BLaER1 treated with 17β-estradiol and CSF1 and Interleukin-3, amounts not matched to agents 10 nM and 100 nM (cell line): ENCODE results near the gene INAVA.

Source experiments
- H3K27ac ChIP-seq, 11 experiments: shearing (Covaris generic); formaldehyde crosslinking; 2 replicates each; pipeline ENCODE4 v1.8.1; 2022
- H3K27me3 ChIP-seq, 11 experiments: shearing (Covaris generic); formaldehyde crosslinking; 2 replicates each; pipeline ENCODE4 v1.8.1; 2022
- H3K36me3 ChIP-seq, 11 experiments: shearing (Covaris generic); formaldehyde crosslinking; 2 replicates each; pipeline ENCODE4 v1.8.1; 2022
- H3K4me1 ChIP-seq, 10 experiments: shearing (Covaris generic); formaldehyde crosslinking; 2 replicates each; pipeline ENCODE4 v1.8.1; 2022
- H3K4me2 ChIP-seq, 11 experiments: shearing (Covaris generic); formaldehyde crosslinking; 2 replicates each; pipeline ENCODE4 v1.8.1; 2022
- H3K4me3 ChIP-seq, 10 experiments: shearing (Covaris generic); formaldehyde crosslinking; 2 replicates each; pipeline ENCODE4 v1.8.1; 2022
- H3K9ac ChIP-seq, 11 experiments: shearing (Covaris generic); formaldehyde crosslinking; 2 replicates each; pipeline ENCODE4 v1.8.1; 2022
- H3K9me3 ChIP-seq, 11 experiments: shearing (Covaris generic); formaldehyde crosslinking; replicated peaks in 1 of 11; 2 replicates each; pipeline ENCODE4 v1.8.1; 2022
- H4K20me1 ChIP-seq, 11 experiments: shearing (Covaris generic); formaldehyde crosslinking; 2 replicates each; pipeline ENCODE4 v1.8.1; 2022
- Cebpa-rat ChIP-seq, 11 experiments: shearing (Covaris generic); IDR thresholded peaks; 2 replicates each; pipeline ENCODE4 v1.8.1; 2022

INAVA gene

DNA sequence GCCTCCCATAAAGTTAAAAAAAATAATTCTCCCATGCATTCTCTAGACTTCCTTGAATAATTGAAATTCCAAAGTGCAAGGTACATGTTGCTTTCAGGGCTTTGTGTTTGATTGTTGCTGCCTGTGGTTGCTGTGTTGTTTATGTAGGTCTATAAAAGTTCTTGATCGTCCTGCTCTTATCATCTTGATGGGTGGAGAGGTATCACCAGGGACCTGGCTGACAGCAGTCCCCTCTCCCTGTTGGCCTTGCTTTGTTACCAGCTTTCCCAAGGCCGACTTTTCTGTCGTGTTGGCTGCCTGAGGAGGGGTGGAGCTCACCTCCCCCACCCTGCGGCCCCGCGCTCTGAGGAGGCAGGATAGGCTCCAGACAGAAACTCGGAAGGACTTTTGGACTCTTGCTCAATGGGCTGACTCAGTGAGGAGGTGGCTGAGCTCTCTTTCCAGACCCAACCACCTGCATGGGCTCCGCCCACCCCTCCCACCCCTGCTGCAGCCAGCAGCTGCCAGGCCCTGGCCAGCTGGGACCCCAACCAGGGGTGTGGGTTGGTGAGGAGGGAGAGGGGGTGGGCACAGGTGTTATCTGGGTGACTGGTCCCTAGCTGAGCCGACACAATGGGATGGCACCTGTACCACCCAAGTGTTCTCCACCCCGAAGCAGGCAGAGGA, 2.0 kb downstream of the INAVA start:
- no peak for TF ChIP-seq Cebpa-rat (IDR thresholded peaks at IDR 0.05)
- no peak overlapping the region for H3K4me3 ChIP-seq
- peaks cover 19 to 30% (median 27%) of the 10 kb centered on the region in 11 experiments for H3K27me3 ChIP-seq
- H3K27ac ChIP-seq, result no peak overlapping the region; a peak in 1 of 22 replicates
- peak overlapping the region in 10 of 11 experiments; percentile 30 to 81 (median 54); a peak in 16 of 22 replicates for H3K4me2 ChIP-seq
- no peaks in the 10 kb centered on the region for H3K9me3 ChIP-seq
- no peaks in the 10 kb centered on the region for H3K36me3 ChIP-seq
- no peaks in the 10 kb centered on the region for H4K20me1 ChIP-seq
- H3K4me1 ChIP-seq, result peaks cover 33 to 92% (median 66%) of the 10 kb centered on the region in 10 experiments
- no peak overlapping the region for H3K9ac ChIP-seq

DNA sequence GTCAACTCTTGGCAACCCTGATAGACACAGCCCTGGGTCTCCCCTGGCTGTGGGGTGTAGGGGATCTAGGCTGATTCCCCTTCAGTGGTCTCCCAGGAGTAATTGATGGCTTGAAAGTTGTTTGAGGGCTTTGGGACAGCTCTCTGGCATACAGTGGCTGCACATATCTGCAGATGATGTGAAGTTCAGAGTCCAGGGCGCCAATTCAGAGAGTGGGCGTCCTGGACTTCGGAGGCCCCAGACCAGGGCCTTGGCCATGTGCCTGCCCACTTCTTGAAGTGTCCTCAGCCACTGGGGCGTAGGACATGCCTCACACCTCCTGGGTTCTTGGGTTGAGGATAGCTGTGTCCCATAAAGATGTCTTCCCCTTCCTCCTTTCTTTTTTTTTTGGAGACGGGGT, 2.6 kb downstream of the INAVA start:
- no peak overlapping the region for H3K9ac ChIP-seq
- peaks cover 13 to 24% (median 21%) of the 10 kb centered on the region in 11 experiments for H3K27me3 ChIP-seq
- H3K4me3 ChIP-seq, result no peak overlapping the region
- H3K4me2 ChIP-seq, result peak overlapping the region; percentile 37 to 81 (median 59); a peak in 17 of 22 replicates
- no peaks in the 10 kb centered on the region for H3K9me3 ChIP-seq
- H3K27ac ChIP-seq, result peak overlapping the region in 2 of 11 experiments; percentile 13 to 31; a peak in 2 of 22 replicates
- H3K4me1 ChIP-seq, result peaks cover 29 to 92% (median 61%) of the 10 kb centered on the region in 10 experiments
- no peaks in the 10 kb centered on the region for H4K20me1 ChIP-seq
- TF ChIP-seq Cebpa-rat (IDR thresholded peaks at IDR 0.05), result no peak
- no peaks in the 10 kb centered on the region for H3K36me3 ChIP-seq

- Histone ChIP-seq H3K9ac (peak overlapping the region in 1 of 11 experiments; percentile 17; a peak in 1 of 22 replicates), H3K4me2 (peak overlapping the region; percentile 25 to 81 (median 59)), H3K27me3 (peaks cover 0 to 7% (median 4%) of the 10 kb centered on the region in 11 experiments; a peak in 15 of 22 replicates), H3K4me3 (no peak overlapping the region), H3K4me1 (peaks cover 29 to 93% (median 60%) of the 10 kb centered on the region in 10 experiments), H3K9me3 (no peaks in the 10 kb centered on the region), H3K27ac (peak overlapping the region in 6 of 11 experiments; percentile 12 to 37 (median 26); a peak in 5 of 22 replicates), H3K36me3 (no peaks in the 10 kb centered on the region), H4K20me1 (no peaks in the 10 kb centered on the region)
- TF ChIP-seq Cebpa-rat (IDR thresholded peaks at IDR 0.05), result no peak
Observed at GRCh38 chr1:200899015-200899386, 4.3 kb downstream of the INAVA start.

DNA sequence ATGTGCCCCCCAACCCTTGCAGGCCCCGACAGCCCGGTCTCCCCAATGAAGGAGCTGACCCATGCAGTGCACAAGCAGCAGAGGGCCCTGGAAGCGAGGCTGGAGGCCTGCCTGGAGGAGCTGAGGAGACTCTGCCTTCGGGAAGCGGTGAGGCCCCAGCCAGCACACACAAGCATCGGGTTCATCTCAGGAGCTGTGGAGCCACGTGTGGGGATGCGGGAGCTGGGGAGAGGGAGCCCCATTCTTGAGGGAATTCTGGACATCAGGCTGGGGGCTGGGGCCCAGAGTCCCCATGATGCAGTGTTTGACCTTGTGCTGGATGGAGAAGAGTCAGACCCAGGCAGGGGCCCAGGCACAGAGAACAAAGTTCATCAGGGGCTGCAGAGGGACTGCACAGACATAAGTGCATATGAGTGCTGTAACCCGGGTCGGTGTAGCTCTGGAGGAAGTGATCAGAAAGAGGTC, 4.8 kb downstream of the INAVA start:
- H3K4me2 ChIP-seq, result peak overlapping the region; percentile 25 to 81 (median 59)
- H3K27ac ChIP-seq, result peak overlapping the region in 4 of 11 experiments; percentile 2 to 47 (median 18); a peak in 5 of 22 replicates
- H3K36me3 ChIP-seq, result no peaks in the 10 kb centered on the region
- H3K4me1 ChIP-seq, result peaks cover 29 to 93% (median 64%) of the 10 kb centered on the region in 10 experiments
- no peak overlapping the region; a peak in 1 of 22 replicates for H3K9ac ChIP-seq
- H3K9me3 ChIP-seq, result no peaks in the 10 kb centered on the region
- no peak for TF ChIP-seq Cebpa-rat (IDR thresholded peaks at IDR 0.05)
- no peaks in the 10 kb centered on the region for H4K20me1 ChIP-seq
- peaks cover 0 to 2% (median 0%) of the 10 kb centered on the region in 11 experiments; a peak in 1 of 22 replicates for H3K27me3 ChIP-seq
- H3K4me3 ChIP-seq, result no peak overlapping the region

DNA sequence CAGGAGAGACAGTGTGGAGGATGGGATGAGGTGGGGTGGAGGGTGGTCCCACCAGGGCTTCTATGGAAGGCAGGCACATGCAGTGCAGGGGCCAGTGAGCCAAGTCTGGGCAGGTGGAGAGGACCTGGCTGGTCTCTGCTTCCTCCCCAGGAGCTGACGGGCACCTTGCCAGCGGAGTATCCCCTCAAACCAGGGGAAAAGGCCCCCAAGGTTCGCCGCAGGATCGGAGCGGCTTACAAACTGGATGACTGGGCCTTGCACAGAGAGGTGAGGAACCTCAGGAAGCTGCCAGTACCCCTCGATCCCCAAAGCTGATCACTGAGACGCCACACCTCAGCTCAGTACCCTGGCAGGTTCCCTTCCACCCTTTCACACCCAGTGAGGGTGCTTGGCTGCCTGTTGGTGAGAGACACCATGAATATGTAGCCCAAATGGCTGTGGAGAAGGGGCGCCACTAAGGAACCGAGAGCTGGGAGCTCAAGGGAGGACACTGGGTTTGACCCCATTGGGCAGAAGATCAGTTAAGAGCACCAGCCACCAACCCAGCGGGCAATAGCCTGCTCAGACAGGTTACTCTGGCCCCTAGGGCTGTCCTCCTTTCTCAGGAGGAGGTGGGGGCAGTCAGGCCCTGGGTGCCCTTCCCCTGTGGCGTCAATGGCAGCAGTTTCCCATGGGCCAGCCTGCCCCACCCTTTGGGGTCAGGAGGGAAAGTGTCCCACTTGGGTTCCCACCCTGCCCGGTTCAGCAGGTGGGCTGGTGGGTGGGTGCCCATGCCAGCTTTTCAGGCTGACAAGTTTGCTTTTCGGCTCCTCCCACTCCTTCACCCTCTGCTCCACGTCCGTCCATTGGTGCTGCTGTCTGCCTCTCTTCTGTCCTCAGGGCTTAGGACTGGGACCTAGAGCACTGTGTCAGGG, 5.5 kb downstream of the INAVA start:
- no peak overlapping the region for H3K9ac ChIP-seq
- H3K27ac ChIP-seq, result peak overlapping the region in 6 of 11 experiments; percentile 2 to 47 (median 20); a peak in 6 of 22 replicates
- H4K20me1 ChIP-seq, result no peaks in the 10 kb centered on the region
- no peaks in the 10 kb centered on the region for H3K27me3 ChIP-seq
- H3K9me3 ChIP-seq, result no peaks in the 10 kb centered on the region
- H3K36me3 ChIP-seq, result no peaks in the 10 kb centered on the region
- H3K4me1 ChIP-seq, result peaks cover 35 to 95% (median 70%) of the 10 kb centered on the region in 10 experiments
- H3K4me3 ChIP-seq, result no peak overlapping the region
- TF ChIP-seq Cebpa-rat (IDR thresholded peaks at IDR 0.05), result no peak
- H3K4me2 ChIP-seq, result peak overlapping the region; percentile 25 to 81 (median 59); a peak in 15 of 22 replicates

DNA sequence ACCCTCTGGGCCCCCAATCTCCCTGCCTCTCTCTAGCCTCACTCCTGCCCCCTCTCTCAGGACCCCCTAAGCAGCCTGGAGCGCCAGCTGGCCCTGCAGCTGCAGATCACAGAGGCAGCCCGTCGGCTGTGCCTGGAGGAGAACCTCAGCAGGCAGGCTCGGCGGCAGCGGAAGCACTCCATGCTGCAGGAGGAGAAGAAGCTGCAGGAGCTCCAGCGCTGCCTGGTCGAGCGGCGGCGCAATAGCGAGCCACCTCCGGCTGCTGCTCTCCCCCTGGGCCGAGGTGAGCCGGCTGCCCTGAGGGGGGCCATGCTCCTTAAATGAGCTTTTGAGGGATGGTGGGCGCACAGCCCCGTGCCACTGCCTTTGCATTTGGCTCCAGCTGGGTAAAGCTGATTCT, 6.2 kb downstream of the INAVA start:
- H3K36me3 ChIP-seq, result no peaks in the 10 kb centered on the region
- peak overlapping the region in 3 of 11 experiments; percentile 8 to 57 (median 24); a peak in 4 of 22 replicates for H3K4me2 ChIP-seq
- H3K9me3 ChIP-seq, result no peaks in the 10 kb centered on the region
- H3K27me3 ChIP-seq, result no peaks in the 10 kb centered on the region
- no peaks in the 10 kb centered on the region for H4K20me1 ChIP-seq
- TF ChIP-seq Cebpa-rat (IDR thresholded peaks at IDR 0.05), result no peak
- peak overlapping the region in 5 of 11 experiments; percentile 13 to 47 (median 25); a peak in 3 of 22 replicates for H3K27ac ChIP-seq
- H3K9ac ChIP-seq, result no peak overlapping the region
- no peak overlapping the region for H3K4me3 ChIP-seq
- peaks cover 41 to 95% (median 73%) of the 10 kb centered on the region in 10 experiments for H3K4me1 ChIP-seq

DNA sequence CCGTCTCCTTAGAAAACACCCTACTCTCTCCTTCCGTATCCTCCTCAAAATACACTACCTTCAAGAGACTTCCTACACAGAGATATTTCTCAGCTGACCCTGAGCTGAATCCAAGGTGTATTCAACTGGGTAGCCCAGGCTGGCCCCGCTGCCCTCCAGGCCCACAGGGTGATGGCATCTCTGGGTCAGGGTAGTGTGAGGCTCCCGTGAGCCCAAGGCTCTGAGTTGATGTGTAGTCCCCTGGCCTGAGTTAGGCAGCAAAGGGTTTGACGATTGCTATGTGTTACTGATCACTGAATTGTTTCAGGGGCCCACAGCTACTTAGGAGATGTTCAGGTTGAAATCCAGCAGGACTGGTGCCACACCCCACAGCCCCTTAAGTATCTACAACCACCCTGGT, 6.7 kb downstream of the INAVA start:
- no peaks in the 10 kb centered on the region for H4K20me1 ChIP-seq
- H3K4me1 ChIP-seq, result peaks cover 46 to 97% (median 75%) of the 10 kb centered on the region in 10 experiments
- no peak for TF ChIP-seq Cebpa-rat (IDR thresholded peaks at IDR 0.05)
- H3K9me3 ChIP-seq, result no peaks in the 10 kb centered on the region
- H3K27me3 ChIP-seq, result no peaks in the 10 kb centered on the region
- no peak overlapping the region for H3K4me2 ChIP-seq
- H3K9ac ChIP-seq, result no peak overlapping the region
- no peaks in the 10 kb centered on the region for H3K36me3 ChIP-seq
- no peak overlapping the region for H3K4me3 ChIP-seq
- H3K27ac ChIP-seq, result peak overlapping the region in 3 of 11 experiments; percentile 33 to 48 (median 40); a peak in 4 of 22 replicates

DNA sequence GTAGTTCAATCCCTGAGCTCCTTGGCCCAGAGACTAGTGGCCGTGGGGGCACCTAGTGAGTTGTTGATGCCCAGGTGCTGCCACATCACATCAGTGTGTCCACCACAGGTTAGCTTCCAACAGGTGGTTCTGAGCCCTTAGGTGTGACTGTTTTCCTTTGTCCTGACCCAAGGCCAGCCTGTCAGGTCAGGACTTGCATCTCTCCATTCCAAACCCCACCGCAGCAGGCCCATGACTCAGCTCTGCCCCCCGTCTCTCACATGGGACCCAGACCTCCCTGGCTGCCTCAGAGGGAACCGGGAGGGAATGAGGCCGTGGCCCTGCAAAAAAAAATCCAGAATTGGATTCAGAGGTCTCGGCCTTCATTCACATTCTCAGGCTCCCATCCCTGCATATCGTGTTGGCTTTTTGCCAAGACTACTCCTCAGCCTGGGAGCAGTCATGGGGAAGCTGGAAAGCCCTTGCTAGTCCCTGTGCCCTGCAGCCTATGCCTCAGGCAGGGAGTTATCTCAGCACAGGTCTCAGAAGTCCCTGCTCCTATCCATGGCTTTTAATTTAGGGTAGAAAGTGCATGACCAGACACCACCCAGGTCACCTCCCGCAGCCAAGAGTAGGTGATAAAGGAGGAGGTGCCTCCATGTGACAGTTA, 7.2 kb downstream of the INAVA start:
- no peaks in the 10 kb centered on the region for H3K36me3 ChIP-seq

More for the DNA sequence above, 7.2 kb downstream of the INAVA start:
- Histone ChIP-seq H3K27me3 (no peaks in the 10 kb centered on the region), H4K20me1 (no peaks in the 10 kb centered on the region), H3K9me3 (no peaks in the 10 kb centered on the region), H3K4me2 (peak overlapping the region in 1 of 11 experiments; percentile 72; a peak in 2 of 22 replicates), H3K27ac (peak overlapping the region in 3 of 11 experiments; percentile 33 to 48 (median 48); a peak in 4 of 22 replicates), H3K4me1 (peaks cover 46 to 97% (median 75%) of the 10 kb centered on the region in 10 experiments), H3K4me3 (no peak overlapping the region), H3K9ac (no peak overlapping the region)
- no peak for TF ChIP-seq Cebpa-rat (IDR thresholded peaks at IDR 0.05)
